CD4-positive, alpha-beta T cell treated with Interleukin-15 for 1 hour (primary cell): Measurements from ENCODE around the gene MPPED2.

Source experiments
- DNase-seq: peaks from one replicate; pipeline ENCODE4 v3.0.0-alpha.2; 2020

MPPED2 gene

GRCh38 chr11:30481330-30481729, 104.8 kb downstream of the MPPED2 start:
- no peak for DNase-seq

GRCh38 chr11:30479899-30480298, 106.3 kb downstream of the MPPED2 start:
- no peak for DNase-seq

DNA sequence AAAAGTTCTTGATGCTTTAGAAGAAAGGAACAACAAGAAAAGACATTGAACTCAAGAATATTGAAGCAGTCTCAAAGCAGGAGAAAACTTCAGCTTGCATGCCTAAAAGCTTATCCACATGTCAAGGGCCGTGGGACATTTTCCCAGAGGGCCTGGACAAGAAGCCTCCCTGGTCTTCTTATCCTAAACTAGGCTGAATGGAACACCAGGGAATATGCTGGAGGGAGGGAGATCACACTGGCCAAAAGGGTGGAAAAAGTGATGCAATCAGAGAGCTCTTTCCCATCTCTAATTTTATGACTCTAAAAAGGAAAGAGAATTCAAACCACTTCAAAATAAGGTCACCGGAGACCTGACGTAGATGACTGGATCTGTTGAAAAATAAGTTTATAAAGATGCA, 107.2 kb downstream of the MPPED2 start:
- DNase-seq: no peak

GRCh38 chr11:30477061-30477460, 109.1 kb downstream of the MPPED2 start:
- no peak for DNase-seq

DNA sequence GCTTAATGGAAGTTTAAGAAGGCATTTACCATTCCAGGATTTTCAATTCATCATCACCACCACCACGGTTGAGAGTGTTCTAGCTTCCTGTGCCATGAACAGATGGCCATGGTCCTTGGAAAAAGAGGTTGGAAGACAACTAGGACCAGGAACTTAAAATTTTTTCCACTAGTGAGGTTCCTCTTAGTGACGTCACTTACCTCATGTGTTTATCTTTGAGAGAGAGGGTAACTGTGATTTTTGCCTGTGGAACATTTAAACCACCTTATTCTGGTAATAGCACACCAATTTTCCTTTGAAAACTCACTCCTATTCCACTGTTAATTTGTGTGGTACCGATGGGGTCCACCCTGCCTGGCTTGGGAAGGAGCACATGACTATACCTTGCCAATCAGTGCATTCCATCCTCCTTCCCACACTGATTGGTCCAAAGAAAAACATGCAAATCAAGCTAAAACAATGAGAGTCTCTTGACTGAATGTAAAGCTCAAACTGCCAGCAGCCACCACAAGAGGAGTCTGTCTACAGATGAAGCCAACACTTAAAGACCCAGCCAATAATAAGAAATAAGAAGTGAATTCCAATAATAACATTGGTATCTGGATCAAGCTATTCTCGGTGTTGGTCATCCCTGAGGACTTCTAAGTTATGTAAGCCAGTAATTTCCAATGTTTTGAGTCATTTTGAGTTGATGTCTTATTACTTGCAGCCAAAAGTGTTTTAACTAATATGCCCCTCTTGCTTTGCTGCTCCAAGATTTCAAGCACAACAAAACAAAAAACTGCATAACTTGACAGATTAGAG, 111.8 kb downstream of the MPPED2 start:
- DNase-seq: no peak

GRCh38 chr11:30471244-30471643, 114.9 kb downstream of the MPPED2 start:
- no peak for DNase-seq

DNA sequence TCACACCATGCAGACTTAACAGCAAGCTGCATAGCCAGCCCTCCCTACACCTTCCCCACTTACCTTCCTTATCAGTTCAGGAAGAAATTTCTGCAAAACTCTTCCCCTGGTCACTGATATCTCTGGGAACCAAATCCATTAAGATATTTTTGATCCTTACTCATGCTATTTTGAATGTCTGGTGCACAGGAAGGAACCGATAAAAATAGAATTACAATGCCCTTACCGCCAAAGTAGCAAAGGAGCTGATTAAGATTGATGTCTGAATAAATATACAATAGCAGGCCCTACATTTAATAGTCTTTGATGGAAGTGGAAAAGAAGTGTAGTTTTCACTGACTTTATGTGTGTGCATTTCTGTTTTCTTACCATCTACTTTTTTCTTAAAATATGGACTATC, 117.3 kb downstream of the MPPED2 start:
- no peak for DNase-seq

DNA sequence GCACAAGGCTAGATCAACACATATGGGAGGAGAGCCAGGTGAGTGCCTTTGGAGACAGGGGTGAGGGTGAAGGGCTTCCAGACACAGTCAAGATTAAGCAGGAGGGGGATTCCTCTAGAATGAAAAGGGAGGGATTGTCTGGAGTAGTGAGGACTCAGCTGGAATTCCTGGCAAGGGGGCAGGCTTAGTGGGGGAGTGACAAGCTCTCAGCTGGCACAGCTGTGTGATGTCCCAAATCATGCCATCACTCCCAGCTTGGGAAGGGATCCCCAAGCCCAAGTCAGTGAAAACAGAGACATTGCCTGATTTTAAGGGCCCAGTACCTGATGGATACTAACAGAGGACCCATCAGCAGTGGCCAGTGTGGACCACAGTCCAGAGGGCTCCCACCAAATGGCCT, 119.0 kb downstream of the MPPED2 start:
- DNase-seq: no peak

DNA sequence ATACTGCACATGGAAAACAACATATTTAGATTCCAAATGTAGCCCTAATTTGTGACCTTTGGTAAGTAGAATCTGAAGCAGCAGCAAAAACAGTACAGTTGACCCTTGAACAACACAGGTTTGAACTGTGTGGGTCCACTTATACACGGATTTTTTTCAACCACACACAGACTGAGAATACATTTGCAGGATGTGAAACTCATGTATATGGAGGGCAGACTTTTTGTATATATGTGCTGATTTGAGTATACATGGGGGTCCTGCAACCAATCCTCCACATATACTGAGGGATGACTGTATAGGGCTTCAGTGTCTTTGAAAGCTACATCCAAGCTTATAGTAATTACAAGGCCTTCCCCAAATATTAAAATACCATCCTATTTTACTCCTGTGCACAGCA, 120.5 kb downstream of the MPPED2 start:
- no peak for DNase-seq

DNA sequence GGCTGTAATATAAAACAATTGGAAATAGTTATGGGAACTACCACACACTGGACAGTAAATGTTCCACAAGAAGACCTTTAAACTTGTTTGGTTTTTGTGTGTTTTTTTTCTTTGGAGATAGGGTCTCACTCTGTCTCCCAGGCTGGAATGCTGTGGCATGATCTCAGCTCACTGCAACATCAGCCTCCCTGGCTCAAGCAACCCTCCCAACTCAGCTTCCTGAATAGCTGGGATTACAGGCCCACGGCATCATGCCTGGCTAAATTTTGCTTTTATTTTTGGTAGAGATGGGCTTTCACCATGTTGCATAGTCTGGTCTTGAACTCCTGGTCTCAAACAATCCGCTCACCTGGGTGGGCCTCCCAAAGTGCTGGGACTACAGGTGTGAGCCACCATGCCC, 121.0 kb downstream of the MPPED2 start:
- no peak for DNase-seq

DNA sequence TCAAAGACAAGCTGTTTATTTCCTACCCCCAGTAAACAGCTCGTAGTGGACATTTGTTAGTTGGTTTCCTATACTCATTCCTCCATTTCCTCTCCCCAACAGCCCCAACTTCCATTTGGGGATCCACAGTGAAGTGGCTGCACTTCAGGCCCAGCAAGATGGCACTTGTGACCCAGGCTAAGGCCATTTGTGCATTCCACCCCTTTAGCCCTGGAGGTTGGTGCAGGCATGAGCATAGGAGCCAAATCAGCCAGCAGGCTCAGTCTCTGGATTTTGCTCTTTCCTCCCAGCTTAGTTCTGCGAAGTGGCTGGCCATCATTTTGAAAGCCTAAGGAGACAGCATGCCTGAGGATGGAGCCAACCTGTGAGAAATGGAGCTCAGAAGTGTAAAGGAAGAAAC, 122.9 kb downstream of the MPPED2 start:
- no peak for DNase-seq

- DNase-seq: no peak
Measured at GRCh38 chr11:30462421-30462820, 123.7 kb downstream of the MPPED2 start.

- no peak for DNase-seq
Measured at GRCh38 chr11:30459821-30460220, 126.3 kb downstream of the MPPED2 start.

DNA sequence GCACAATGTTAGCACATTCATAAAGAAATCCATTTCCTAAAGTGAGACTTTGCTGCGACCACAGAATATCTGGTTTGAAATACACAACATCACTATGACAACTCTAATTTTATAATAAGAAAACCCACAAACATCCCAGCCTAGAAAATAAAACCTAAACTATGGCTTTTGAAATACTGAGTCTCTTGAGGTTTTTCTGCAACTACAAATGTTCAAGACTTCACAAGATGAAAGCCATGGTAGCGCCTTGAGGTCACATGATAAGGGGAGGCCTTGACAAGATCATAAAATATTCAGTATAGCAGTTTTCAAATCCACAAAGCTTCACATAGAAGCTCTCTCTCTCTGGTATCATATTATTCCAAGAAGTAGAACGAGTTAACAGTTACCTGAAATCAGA, 126.8 kb downstream of the MPPED2 start:
- no peak for DNase-seq

DNA sequence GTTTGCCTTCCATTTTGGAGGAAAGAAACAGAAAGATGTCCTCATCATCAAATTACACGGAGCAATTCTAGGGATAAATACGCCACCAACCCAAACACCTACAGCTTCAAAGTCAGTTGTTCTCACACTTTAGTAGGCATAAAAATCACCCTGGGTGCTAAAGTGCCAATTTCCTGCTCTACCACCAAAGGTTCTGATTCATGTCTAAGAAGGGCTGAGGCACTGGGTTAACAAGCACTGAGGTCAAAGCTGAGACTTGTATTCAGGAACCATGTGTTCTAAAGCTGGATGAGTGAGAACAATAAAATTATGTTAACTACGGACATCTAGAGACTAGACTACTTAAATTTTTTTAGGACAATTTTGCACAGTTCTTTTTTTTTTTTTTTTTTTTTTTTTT, 127.6 kb downstream of the MPPED2 start:
- DNase-seq: no peak

GRCh38 chr11:30457087-30457486, 129.1 kb downstream of the MPPED2 start:
- no peak for DNase-seq

DNA sequence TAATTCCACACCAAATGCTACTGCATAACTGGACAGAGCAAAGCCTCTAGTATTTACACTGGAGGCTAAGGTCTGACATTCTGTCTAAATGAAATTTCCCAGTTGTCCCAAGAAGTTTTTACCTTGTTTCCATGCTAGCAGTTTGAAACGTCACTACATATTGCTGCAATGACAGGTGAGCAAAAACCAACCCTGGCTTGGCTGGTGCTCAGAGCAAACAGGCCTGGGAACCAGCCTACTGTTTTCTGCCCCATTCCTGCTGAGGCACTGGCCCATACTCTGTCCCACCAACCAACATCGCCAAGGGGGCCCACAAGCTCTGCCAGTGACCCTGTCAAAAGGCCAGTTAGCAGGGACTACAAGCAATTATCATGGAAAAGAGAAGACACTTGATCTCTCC, 131.1 kb downstream of the MPPED2 start:
- no peak for DNase-seq

DNA sequence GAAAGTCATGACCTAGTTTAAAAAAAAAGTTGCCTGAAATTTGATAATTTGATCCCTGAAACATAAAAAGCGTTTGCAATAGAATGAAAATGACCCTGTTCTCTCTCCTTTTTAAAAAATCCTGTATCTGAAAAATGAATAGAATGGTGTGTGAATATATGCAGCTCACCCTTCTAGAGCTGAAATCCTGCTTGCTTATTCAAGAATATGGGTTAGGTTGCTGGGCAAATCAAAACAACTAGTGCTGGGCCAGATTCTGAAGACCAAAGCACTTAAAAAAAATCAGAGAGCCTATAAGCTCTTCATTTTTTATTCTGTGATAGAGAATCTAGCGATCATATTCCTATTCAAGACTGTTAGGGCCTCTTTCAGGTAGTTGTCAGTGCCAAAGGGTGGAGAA, 131.6 kb downstream of the MPPED2 start:
- no peak for DNase-seq

GRCh38 chr11:30454111-30454510, 132.0 kb downstream of the MPPED2 start:
- DNase-seq: no peak

DNA sequence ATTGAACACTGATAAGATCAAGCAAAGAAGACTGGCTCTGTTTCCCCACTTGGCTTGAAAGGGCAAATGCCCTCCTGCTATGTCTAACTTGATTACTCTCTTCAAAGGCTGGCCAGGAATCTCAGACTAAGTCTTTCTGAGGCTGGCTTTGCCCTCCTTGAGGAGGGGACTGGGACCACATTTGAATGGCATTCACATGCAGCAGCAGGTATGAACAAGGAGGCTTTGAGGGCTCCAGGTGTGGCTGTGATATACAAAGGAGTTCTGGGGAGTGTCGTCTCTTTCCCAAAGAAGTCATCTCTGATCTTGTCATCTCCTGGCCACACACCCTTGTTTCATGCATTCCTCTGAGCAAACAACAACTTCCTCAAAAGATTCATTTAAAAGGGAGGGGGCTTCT, 132.4 kb downstream of the MPPED2 start:
- no peak for DNase-seq

DNA sequence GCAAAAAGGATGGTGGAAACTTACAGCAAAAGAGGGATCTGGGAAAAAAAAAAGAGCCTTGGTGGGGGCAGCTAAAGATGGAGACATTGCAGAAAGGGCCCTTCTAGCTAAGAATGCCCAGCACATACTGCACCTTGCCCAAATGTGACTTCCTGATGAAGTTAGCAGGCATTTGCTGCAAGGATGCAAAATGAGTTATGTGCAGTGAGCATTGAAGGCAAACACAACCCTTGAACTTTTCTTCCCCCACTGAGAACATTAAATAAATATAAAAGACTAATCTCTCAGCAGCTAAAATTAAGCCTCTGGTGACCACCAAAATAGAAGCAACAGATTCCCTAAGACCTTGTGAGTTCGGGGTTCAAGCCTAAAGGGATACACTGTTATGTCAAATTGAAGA, 133.3 kb downstream of the MPPED2 start:
- DNase-seq: no peak

GRCh38 chr11:30452114-30452513, 134.0 kb downstream of the MPPED2 start:
- no peak for DNase-seq

DNA sequence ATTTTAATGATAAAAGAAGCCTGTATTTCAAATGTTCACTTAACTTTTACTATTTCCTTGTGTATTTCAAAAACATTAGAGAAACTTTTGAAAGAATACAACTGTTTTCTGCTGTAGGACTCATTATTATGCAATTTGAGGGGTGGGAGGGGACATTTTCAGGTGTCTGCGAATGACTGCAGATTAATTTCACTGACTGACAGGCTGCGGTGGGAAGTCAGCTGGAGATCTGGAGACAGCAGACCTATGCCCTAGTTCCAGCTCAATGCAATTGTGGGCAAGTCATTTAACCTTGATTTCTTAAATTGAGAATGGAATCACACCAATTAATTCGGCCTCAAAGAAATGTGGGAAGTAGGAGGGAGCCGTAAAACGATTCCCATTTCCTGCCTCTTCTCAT, 134.5 kb downstream of the MPPED2 start:
- DNase-seq: no peak

GRCh38 chr11:30451167-30451566, 135.0 kb downstream of the MPPED2 start:
- no peak for DNase-seq

GRCh38 chr11:30447058-30447640, 139.0 kb downstream of the MPPED2 start:
- no peak for DNase-seq
